Central memory CD8-positive, alpha-beta T cell (primary cell): ENCODE data around the gene SLC33A1.

ENCODE experiments used
- ATAC-seq: fragments of 150-1000 bp; cut with Tn5 transposase; replicated peaks from 2 replicates; pipeline ENCODE4 v1.10.0; 2022; ENCODE audit warnings: mild to moderate bottlenecking, moderate FRiP score, moderate number of reproducible peaks; ENCODE audit not compliant: poor library complexity, severe bottlenecking; ENCODE audit errors: extremely low read depth
- DNase-seq, 2 donors: peaks; one replicate each; pipeline ENCODE4 v3.0.0; 2021; ENCODE audit warnings: low spot score in 2 of 2
- H3K27ac Mint-ChIP-seq: one replicate; pipeline ENCODE4 v1.8.0; 2022; ENCODE audit warnings: low read depth, mild to moderate bottlenecking, moderate library complexity, mixed read lengths
- H3K27me3 Mint-ChIP-seq: one replicate; pipeline ENCODE4 v1.8.0; 2022; ENCODE audit warnings: mixed read lengths
- H3K36me3 Mint-ChIP-seq: one replicate; pipeline ENCODE4 v1.8.0; 2022; ENCODE audit warnings: mild to moderate bottlenecking, moderate library complexity, mixed read lengths; ENCODE audit not compliant: insufficient read depth
- H3K4me1 Mint-ChIP-seq: one replicate; pipeline ENCODE4 v1.8.0; 2022; ENCODE audit warnings: mixed read lengths
- H3K4me3 Mint-ChIP-seq: one replicate; pipeline ENCODE4 v1.8.0; 2022; ENCODE audit warnings: mild to moderate bottlenecking, moderate library complexity, mixed read lengths
- H3K9me3 Mint-ChIP-seq: one replicate; pipeline ENCODE4 v1.8.0; 2022; ENCODE audit warnings: mixed read lengths

SLC33A1 gene

DNA sequence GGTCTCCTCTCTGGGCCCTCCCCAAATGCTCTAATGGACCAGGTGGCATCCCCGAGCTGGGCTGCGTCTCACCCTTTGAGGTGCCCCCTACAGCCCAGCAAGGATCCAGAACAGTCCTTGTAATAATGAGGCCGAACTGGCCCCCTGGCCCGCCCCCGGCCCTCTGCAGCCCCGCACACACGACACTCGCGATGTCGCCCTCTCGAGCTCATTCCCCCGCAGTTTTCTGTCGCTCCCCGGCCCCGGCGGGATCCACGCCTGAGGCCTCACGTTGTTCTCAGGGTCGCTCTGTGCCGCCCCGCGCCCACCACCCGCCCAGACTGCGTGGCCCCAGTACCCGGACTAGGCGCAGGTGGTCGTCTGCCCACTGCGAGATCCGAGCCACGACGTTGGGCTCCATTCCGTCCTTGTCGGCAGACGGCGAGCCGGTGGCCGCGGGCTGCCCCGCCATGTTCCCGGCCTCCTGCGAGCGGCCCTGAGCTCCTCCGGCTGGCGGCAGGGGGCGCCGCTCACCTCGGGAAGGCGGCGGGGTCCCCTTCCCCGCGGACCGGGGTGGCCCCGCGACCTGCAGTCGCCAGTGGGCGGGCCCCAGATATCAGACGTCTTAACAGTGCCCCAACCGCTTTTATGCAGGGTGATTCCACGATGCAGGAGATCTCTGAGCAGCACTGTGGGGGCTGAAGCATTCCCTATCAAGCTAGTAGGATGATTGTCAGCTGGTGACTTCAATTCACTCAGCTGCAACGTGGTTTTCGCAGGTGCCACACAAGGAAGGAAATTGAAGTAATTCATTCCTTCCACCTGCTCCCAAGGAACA, 48.2 kb downstream of the SLC33A1 start, which contains the start of gene C3orf33:
C3orf33 (minus strand) TSS at position 477 of the 817 bp plus-strand sequence; CDS start at position 451, 26 bp downstream.
- ATAC-seq = peak; percentile 95
- peak; percentile 60 to 63 for DNase-seq
- Mint-ChIP-seq H3K4me3 (peak within 1 kb of the TSS; percentile 83), H3K27ac (peak within 1 kb of the TSS; percentile 83), H3K4me1 (peaks cover 5% of the 10 kb centered on the region), H3K36me3 (peaks cover 13% of the 10 kb centered on the region), H3K27me3 (no peaks in the 10 kb centered on the region), H3K9me3 (no peaks in the 10 kb centered on the region)

DNA sequence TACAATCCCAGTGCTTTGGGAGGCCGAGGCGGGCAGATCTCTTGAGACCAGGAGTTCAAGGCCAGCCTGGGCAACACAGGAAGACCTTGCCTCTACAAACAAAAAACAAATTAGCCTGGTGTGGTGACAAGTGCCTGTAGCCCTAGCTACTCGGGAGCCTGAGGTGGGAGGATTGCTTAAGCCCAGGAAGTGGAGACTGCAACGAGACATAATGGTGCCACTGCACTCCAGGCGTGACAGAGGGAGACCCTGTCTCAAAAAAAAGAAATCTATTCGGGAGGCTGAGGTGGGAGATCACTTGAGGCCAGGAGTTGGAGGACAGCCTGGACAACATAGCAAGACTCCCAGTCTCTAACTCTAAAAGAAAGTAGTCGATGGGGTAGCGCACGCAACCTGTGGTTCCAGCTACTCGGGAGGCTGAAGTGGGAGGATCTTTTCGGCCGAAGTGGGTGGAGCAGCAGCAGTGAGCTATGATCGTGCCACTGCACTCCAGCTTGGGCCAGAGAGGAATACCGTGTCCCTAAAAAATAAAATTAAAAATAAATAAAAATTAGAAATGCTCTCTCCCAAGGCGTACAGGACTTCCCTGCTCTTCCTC, 48.9 kb downstream of the SLC33A1 start:
- ATAC-seq = peak; percentile 12
- H3K9me3 Mint-ChIP-seq = no peaks in the 10 kb centered on the region
- peaks cover 14% of the 10 kb centered on the region for H3K36me3 Mint-ChIP-seq
- no peak for DNase-seq
- peak overlapping the region; percentile 83 for H3K4me3 Mint-ChIP-seq
- no peaks in the 10 kb centered on the region for H3K27me3 Mint-ChIP-seq
- peak overlapping the region; percentile 83 for H3K27ac Mint-ChIP-seq
- H3K4me1 Mint-ChIP-seq = peaks cover 11% of the 10 kb centered on the region

DNA sequence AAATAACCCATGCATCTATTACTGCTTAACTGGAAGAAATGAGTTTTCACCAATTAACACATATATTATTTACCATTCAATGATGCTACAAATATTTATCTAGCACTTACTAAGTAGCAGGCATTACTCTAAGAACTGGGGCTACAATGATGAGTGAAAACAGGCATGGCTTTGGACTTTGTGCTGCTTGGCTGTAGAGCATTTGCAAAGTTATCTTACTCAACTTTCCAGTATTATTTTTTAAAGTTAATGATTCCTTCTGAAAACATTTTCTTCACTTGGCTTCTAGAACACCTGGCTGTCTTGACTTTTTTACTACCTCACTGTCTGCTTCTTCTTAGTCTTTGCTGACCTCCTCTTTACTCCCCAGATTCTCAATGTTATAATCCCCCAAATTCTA, 49.9 kb downstream of the SLC33A1 start:
- Mint-ChIP-seq H3K9me3 (no peaks in the 10 kb centered on the region), H3K4me3 (peak overlapping the region; percentile 83), H3K27me3 (no peaks in the 10 kb centered on the region), H3K36me3 (peaks cover 14% of the 10 kb centered on the region), H3K27ac (no peak overlapping the region), H3K4me1 (peaks cover 18% of the 10 kb centered on the region)
- ATAC-seq (no peak), DNase-seq (no peak)

DNA sequence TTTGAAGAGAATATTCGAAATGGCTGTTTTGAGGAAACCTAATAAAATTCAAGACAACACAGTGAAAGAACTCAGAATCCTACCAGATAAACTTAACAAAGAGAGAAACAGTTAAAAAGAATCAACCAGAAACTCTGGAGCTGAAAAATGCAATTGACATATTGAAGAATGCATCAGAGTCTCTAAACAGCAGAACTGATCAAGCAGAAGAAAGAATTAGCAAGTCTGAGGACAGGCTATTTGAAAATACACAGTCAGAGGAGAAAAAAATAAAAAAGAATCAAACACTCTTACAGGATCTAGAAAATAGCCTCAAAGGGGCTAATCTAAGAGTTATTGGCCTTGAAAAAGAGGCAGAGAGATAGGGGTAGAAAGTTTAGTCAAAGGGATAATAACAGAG, 61.7 kb downstream of the SLC33A1 start:
- Mint-ChIP-seq H3K27me3 (no peaks in the 10 kb centered on the region), H3K36me3 (peaks cover 10% of the 10 kb centered on the region), H3K27ac (no peak overlapping the region), H3K4me3 (no peak overlapping the region), H3K4me1 (peaks cover 30% of the 10 kb centered on the region), H3K9me3 (peaks cover 6% of the 10 kb centered on the region)
- DNase-seq (no peak), ATAC-seq (no peak)

DNA sequence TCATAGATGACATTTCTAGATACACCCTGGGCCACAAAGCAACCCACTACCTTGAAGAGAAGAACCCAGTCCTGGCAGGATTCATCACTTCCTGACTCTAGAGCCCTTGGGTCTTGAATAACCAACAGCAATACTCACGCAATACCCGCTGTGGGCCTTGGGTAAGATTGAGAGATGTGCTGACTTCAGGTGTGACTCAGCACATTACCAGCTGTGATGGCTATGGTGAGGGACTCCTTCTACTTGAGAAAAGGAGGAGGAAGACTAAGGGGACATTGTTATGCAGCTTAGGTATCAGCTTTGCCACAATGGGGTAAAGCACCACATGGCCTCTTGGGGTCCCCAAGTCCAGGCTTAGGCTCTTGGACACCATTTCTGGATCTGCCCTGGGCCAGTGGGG, 63.0 kb downstream of the SLC33A1 start:
- no peak overlapping the region for H3K4me3 Mint-ChIP-seq
- ATAC-seq (no peak), DNase-seq (no peak)
- peaks cover 26% of the 10 kb centered on the region for H3K4me1 Mint-ChIP-seq
- H3K27ac Mint-ChIP-seq = no peak overlapping the region
- peaks cover 6% of the 10 kb centered on the region for H3K9me3 Mint-ChIP-seq
- H3K27me3 Mint-ChIP-seq = no peaks in the 10 kb centered on the region
- peaks cover 12% of the 10 kb centered on the region for H3K36me3 Mint-ChIP-seq

DNA sequence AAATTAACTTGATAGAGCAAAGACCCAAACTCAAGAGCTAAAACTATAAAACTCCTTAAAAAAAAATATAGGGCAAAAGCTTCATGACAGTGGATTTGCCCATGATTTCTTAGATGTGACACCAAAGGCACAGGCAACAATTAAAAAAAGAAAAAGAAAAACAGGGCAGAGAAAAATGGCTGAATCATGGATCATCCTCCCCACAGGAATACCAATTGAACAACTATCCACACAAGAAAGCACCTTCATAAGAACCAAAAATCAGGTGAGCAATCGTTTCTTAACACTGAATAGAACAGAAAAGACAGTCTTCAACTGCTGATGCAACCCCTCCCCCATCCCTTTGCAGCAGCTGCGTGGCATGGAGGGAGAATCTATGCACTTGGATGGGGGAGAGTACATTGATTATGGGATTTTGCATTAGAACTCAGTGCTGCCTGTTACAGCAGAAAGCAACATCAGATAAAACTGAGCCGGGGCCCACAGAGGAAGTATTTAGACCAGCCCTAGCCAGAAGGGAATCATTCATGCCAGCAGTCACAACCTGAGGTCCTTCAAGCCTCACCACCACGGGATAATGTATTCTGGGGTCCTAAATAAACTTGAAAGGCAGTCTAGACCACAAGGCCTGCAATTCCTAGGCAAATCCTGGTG, 63.8 kb downstream of the SLC33A1 start:
- Mint-ChIP-seq H3K27ac (peak overlapping the region; percentile 24), H3K4me3 (no peak overlapping the region), H3K4me1 (peaks cover 34% of the 10 kb centered on the region), H3K36me3 (peaks cover 12% of the 10 kb centered on the region), H3K9me3 (peaks cover 6% of the 10 kb centered on the region), H3K27me3 (no peaks in the 10 kb centered on the region)
- DNase-seq = no peak
- no peak for ATAC-seq

DNA sequence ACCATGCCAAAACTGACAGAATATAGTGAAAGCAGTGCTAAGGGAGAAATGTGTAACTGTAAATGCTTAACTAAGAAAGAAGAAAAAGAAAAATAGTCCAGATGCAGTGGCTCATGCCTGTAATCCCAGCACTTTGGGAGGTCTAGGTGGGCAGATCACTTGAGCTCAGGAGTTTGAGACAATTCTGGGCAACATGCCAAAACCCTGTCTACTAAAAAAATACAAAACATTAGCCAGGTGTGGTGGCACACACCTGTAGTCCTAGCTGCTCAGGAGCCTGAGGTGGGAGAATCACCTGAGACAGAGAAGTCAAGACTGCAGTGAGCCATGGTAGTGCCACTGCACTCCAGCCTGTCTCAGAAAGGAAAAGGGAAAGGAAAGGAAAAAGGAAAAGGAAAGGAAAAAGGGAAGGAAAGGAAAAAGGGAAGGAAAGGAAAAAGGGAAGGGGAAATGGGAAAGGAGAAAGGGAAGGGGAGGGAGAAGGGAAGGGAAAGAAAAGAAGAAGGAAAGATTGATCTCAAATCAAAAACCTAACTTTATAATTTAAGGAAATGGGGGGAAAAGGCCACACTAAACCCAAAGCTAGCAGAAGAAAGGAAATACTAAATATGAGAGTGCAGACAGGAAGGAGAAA, 68.4 kb downstream of the SLC33A1 start:
- Mint-ChIP-seq H3K4me3 (no peak overlapping the region), H3K4me1 (peaks cover 16% of the 10 kb centered on the region), H3K27ac (no peak overlapping the region), H3K36me3 (peaks cover 12% of the 10 kb centered on the region), H3K9me3 (peaks cover 5% of the 10 kb centered on the region), H3K27me3 (no peaks in the 10 kb centered on the region)
- ATAC-seq (no peak), DNase-seq (no peak)

DNA sequence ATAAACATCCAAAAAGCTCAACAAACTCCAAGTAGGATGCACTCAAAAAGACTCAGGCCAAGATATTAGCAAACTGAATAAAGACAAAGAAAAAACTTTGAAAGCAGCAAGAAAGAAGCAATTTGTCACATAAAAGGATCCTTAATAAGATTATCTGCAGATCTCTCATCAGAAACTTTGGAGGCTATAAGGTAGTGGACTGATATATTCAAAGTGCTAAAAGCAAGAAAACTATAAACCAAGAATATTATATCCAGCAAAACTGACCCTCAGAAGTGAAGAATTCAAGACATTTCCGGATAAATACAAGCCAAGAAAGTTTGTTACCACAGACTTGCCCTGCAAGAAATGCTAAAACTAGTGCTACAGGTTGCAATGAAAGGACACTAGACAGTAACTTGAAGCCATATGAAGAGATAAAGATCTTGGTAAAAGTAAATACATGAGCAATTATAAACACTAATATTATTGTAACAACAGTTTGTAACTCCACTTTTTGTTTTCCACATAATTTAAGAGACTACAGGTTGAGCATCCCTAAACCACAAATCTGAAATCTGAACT, 71.8 kb downstream of the SLC33A1 start:
- Mint-ChIP-seq H3K27ac (no peak overlapping the region), H3K27me3 (no peaks in the 10 kb centered on the region), H3K4me1 (peaks cover 16% of the 10 kb centered on the region), H3K9me3 (peaks cover 5% of the 10 kb centered on the region), H3K4me3 (no peak overlapping the region), H3K36me3 (peaks cover 12% of the 10 kb centered on the region)
- no peak for DNase-seq
- no peak for ATAC-seq

DNA sequence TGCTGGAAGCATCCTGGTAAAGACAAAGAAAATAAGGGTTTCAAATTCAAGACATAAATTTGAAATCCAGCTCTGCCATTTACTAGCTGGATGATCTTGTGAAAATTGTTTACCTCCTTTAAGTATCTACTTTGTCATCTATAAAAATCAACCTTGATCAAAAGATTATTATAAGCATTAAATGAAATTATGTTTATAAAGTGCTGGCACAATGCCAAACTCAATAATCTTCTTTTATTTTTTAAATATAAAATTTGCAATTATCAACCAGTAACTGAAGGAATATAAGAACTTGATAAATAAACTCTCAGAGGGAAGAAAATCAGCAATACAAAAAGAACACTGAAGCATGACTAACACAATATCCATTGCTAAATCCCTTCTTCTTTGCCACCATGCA, 73.9 kb downstream of the SLC33A1 start:
- H3K9me3 Mint-ChIP-seq = peaks cover 5% of the 10 kb centered on the region
- H3K4me1 Mint-ChIP-seq = peaks cover 6% of the 10 kb centered on the region
- no peak for DNase-seq
- no peak for ATAC-seq
- no peaks in the 10 kb centered on the region for H3K27me3 Mint-ChIP-seq
- H3K27ac Mint-ChIP-seq = no peak overlapping the region
- H3K36me3 Mint-ChIP-seq = peaks cover 11% of the 10 kb centered on the region
- H3K4me3 Mint-ChIP-seq = no peak overlapping the region

DNA sequence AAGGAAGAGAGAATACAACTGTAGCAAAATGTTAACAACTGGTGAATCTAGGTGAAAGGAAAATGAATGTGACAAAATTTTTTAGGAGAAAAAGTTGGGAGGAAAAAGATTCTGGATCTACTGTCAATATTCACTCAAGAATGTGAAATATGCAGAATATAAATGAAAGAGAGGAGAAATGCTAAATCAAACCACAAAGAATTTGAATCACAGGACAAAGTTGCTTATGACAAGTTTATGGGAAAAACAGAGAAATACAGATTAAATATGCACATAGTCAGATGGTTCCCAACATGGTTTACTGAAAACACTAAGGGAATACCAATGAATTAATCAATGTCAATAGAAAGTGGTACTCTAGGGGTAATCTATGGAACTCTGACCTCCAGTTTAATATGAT, 75.8 kb downstream of the SLC33A1 start:
- peaks cover 21% of the 10 kb centered on the region for H3K36me3 Mint-ChIP-seq

DNA sequence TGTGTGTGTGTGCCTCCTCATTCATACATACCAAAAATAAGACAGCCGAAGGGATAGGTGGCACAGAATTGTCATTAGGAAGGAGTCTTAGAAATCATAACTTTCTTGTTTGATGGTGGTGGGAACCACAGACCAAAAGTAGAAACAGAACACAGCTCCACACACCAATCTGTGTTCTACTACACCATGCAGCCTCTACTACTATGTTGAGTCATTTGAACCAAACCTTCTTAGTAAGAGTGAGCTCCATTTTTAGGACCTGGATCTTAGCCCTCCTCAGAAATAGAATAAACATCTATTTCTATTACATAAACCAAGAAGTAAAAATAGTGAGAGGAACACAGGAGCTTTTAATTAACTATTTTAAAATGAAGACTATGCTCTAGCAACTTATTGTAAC, 81.4 kb downstream of the SLC33A1 start:
- Mint-ChIP-seq H3K4me1 (no peaks in the 10 kb centered on the region), H3K27ac (no peak overlapping the region), H3K4me3 (no peak overlapping the region), H3K36me3 (peaks cover 10% of the 10 kb centered on the region), H3K9me3 (no peaks in the 10 kb centered on the region), H3K27me3 (no peaks in the 10 kb centered on the region)
- no peak for ATAC-seq
- DNase-seq = no peak

More for the DNA sequence above, 75.8 kb downstream of the SLC33A1 start:
- H3K4me3 Mint-ChIP-seq = no peak overlapping the region
- H3K9me3 Mint-ChIP-seq = peaks cover 5% of the 10 kb centered on the region
- no peak overlapping the region for H3K27ac Mint-ChIP-seq
- ATAC-seq (no peak), DNase-seq (no peak)
- no peaks in the 10 kb centered on the region for H3K27me3 Mint-ChIP-seq
- H3K4me1 Mint-ChIP-seq = peaks cover 5% of the 10 kb centered on the region

DNA sequence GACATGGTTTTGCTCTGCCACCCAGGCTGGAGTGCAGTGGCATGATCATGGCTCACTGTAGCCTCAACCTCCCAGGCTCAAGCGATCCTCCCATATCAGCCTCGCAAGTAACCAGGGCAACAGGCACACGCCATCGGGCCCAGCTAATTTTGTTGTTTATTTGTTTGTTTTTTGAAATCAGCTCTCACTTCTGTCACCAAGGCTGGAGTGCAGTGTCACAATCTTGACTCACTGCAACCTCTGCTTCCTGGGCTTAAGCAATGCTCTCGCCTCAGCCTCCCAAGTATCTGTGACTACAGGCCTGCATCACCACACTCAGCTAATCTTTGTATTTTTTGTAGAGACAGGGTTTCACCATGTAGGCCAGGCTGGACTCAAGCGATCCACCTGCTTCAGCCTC, 83.1 kb downstream of the SLC33A1 start:
- Mint-ChIP-seq H3K4me3 (no peak overlapping the region), H3K36me3 (peaks cover 10% of the 10 kb centered on the region), H3K4me1 (no peaks in the 10 kb centered on the region), H3K27me3 (no peaks in the 10 kb centered on the region), H3K27ac (no peak overlapping the region), H3K9me3 (no peaks in the 10 kb centered on the region)
- ATAC-seq (no peak), DNase-seq (no peak)
